ENCODE results near the gene SLC22A25. TPM values are rescaled to one million over a fixed set of nuclear protein-coding genes. Genes with fewer than 3 reads are reported as not detected.
"Not testable (repeated sequence)": the region's sequence is repeated elsewhere in the genome, so short reads cannot be mapped to it uniquely, and the experiment has no call there.

Gene SLC22A25
- total and polyA plus RNA-seq, 2 of the 13 experiments (the other 11 are each of a cell fraction or from before 2014, with no cell fraction given) = 0.18 to 0.42 TPM

GRCh38 chr11:63235471-63236461, 7.6 kb downstream of the SLC22A25 start (continued):
- TF ChIP-seq ARID5B (CRISPR knock-in tag; IDR thresholded peaks at IDR 0.05) (peak; percentile 50; the same call in 1 of the 2 replicates), FOXA1 (CRISPR knock-in tag; IDR thresholded peaks at IDR 0.05) (0 out of 2 replicates have a peak, but pooled peaks have one; percentile 20)
- TF ChIP-seq FOXA1 (IDR thresholded peaks at IDR 0.05) = not testable (repeated sequence)

- peak overlapping the region; percentile 15 for H3K27ac ChIP-seq (ENCODE audit: extremely low read length, insufficient read depth, low read length)
- TF ChIP-seq CEBPB (IDR thresholded peaks at IDR 0.05; ENCODE audit: borderline replicate concordance, low read depth, low read length) (no peak), MXD3 (CRISPR knock-in tag; IDR thresholded peaks at IDR 0.05) (no peak), ZNF451 (CRISPR knock-in tag; IDR thresholded peaks at IDR 0.05) (no peak), TSC22D2 (CRISPR knock-in tag; IDR thresholded peaks at IDR 0.05; ENCODE audit: borderline replicate concordance) (no peak), ZNF644 (CRISPR knock-in tag; IDR thresholded peaks at IDR 0.05; ENCODE audit: low read depth) (no peak), HNF1B (CRISPR knock-in tag; IDR thresholded peaks at IDR 0.05) (no peak), RELA (CRISPR knock-in tag; IDR thresholded peaks at IDR 0.05) (no peak), ZNF292 (CRISPR knock-in tag; IDR thresholded peaks at IDR 0.05; ENCODE audit: borderline replicate concordance, low read depth) (no peak), ZSCAN12 (CRISPR knock-in tag; IDR thresholded peaks at IDR 0.05) (no peak)
Observed at GRCh38 chr11:63229815-63230214, 13.6 kb downstream of the SLC22A25 start.

More at GRCh38 chr11:63229815-63230214, 13.6 kb downstream of the SLC22A25 start:
- Histone ChIP-seq H3K9ac (ENCODE audit: insufficient read depth, low read depth, low read length) (no peak overlapping the region), H3K79me2 (ENCODE audit: insufficient read depth, low read length) (no peaks in the 10 kb centered on the region), H3K27me3 (ENCODE audit: control insufficient read depth in 1 of 2, insufficient read depth in 2 of 2, low read length in 2 of 2) (no peaks in the 10 kb centered on the region), H3K4me2 (ENCODE audit: low read depth, low read length) (peak overlapping the region; percentile 37), H3K9me3 (ENCODE audit: low read length) (no peaks in the 10 kb centered on the region), H2AFZ (ENCODE audit: low read length) (no peak overlapping the region), H3K4me1 (ENCODE audit: insufficient read depth, low read length) (peaks cover 65% of the 10 kb centered on the region), H3K36me3 (replicated peaks in 1 of 2; ENCODE audit: control insufficient read depth in 1 of 2, insufficient read depth in 2 of 2, low read length in 2 of 2) (no peaks in the 10 kb centered on the region), H4K20me1 (ENCODE audit: insufficient read depth, low read length) (no peaks in the 10 kb centered on the region), H3K4me3 (replicated peaks in 1 of 3; ENCODE audit: insufficient read depth in 1 of 3, low read depth in 2 of 3, low read length in 3 of 3) (peak overlapping the region in 1 of 3 experiments; percentile 1; a peak in 1 of 6 replicates)
- in situ Hi-C loops (cut with HindIII; ENCODE audit: extremely low pct_ligation_motif_present, low pct_unique_long_range_greater_than_20kb) (no loop called here), intact Hi-C loops (cut with micrococcal nuclease; ENCODE audit: unreplicated experiment) (no loop called here)
- BruUV-seq (replicated peaks) = no TSS peak
- DNase-seq (ENCODE audit: low spot score) = no peak
- no peak for ATAC-seq
- ChIA-PET POLR2A (interaction anchor here (1.0 to 2.6 kb wide), 6 partner anchors 10 to 389 kb away, joined by 3 to 22 read pairs (median 4); partner anchors contain the start of genes SLC22A25 and SLC22A9), CTCF (ENCODE audit: low intra/inter-chr PET ratio, low total read pairs) (no interaction called here)
- no peak for FAIRE-seq
- 3% methylated on average over 1 of the region's 1 CpG for WGBS (ENCODE audit: low lambda C conversion rate)

All from HepG2 (cell line).